ENCODE results near the gene LIMS2.

Gene LIMS2

GRCh38 chr2:127676906-127677305 is 1.6 kb upstream of the LIMS2 start:
- Histone ChIP-seq H3K4me3 (ENCODE audit: low read depth in 1 of 5, low read length in 5 of 5) (no peak overlapping the region), H3K9me3 (ENCODE audit: control insufficient read depth in 5 of 5, low read length in 5 of 5) (no peaks in the 10 kb centered on the region), H3K36me3 (ENCODE audit: control insufficient read depth in 5 of 5, insufficient read depth in 5 of 5, low read length in 5 of 5) (peaks cover 0 to 2% (median 0%) of the 10 kb centered on the region in 5 donors), H3K27me3 (ENCODE audit: control insufficient read depth in 5 of 5, insufficient read depth in 4 of 5, low read length in 5 of 5) (peaks cover 0 to 3% (median 0%) of the 10 kb centered on the region in 5 donors), H3K9ac (ENCODE audit: low read length in 5 of 5) (no peak overlapping the region), H3K27ac (ENCODE audit: low read depth, low read length) (no peak overlapping the region), H3K4me1 (ENCODE audit: control insufficient read depth in 5 of 5, insufficient read depth in 5 of 5, low read length in 5 of 5) (peaks cover 5 to 86% (median 48%) of the 10 kb centered on the region in 5 donors)

GRCh38 chr2:127674241-127675209 is 805 bp downstream of the LIMS2 start:
- Histone ChIP-seq H3K9me3 (ENCODE audit: control insufficient read depth in 5 of 5, low read length in 5 of 5) (no peaks in the 10 kb centered on the region), H3K9ac (ENCODE audit: low read length in 5 of 5) (peak overlapping the region in 4 of 5 donors; percentile 32 to 77 (median 54)), H3K4me3 (ENCODE audit: low read depth in 1 of 5, low read length in 5 of 5) (peak overlapping the region; percentile 42 to 78 (median 76)), H3K27ac (ENCODE audit: low read depth, low read length) (peak overlapping the region; percentile 78), H3K36me3 (ENCODE audit: control insufficient read depth in 5 of 5, insufficient read depth in 5 of 5, low read length in 5 of 5) (peaks cover 0 to 5% (median 0%) of the 10 kb centered on the region in 5 donors), H3K4me1 (ENCODE audit: control insufficient read depth in 5 of 5, insufficient read depth in 5 of 5, low read length in 5 of 5) (peaks cover 5 to 76% (median 42%) of the 10 kb centered on the region in 5 donors), H3K27me3 (ENCODE audit: control insufficient read depth in 5 of 5, insufficient read depth in 4 of 5, low read length in 5 of 5) (peaks cover 0 to 3% (median 0%) of the 10 kb centered on the region in 5 donors)

GRCh38 chr2:127673291-127674069 is 1.9 kb downstream of the LIMS2 start:
- Histone ChIP-seq H3K27ac (ENCODE audit: low read depth, low read length) (peak overlapping the region; percentile 78), H3K9ac (ENCODE audit: low read length in 5 of 5) (peak overlapping the region in 4 of 5 donors; percentile 21 to 77 (median 54)), H3K36me3 (ENCODE audit: control insufficient read depth in 5 of 5, insufficient read depth in 5 of 5, low read length in 5 of 5) (peaks cover 0 to 5% (median 0%) of the 10 kb centered on the region in 5 donors), H3K4me3 (ENCODE audit: low read depth in 1 of 5, low read length in 5 of 5) (peak overlapping the region; percentile 13 to 78 (median 76)), H3K4me1 (ENCODE audit: control insufficient read depth in 5 of 5, insufficient read depth in 5 of 5, low read length in 5 of 5) (peaks cover 5 to 70% (median 42%) of the 10 kb centered on the region in 5 donors), H3K27me3 (ENCODE audit: control insufficient read depth in 5 of 5, insufficient read depth in 4 of 5, low read length in 5 of 5) (peaks cover 0 to 3% (median 0%) of the 10 kb centered on the region in 5 donors), H3K9me3 (ENCODE audit: control insufficient read depth in 5 of 5, low read length in 5 of 5) (no peaks in the 10 kb centered on the region)

GRCh38 chr2:127672341-127673224 is 2.7 kb downstream of the LIMS2 start:
- peak overlapping the region in 3 of 5 donors; percentile 0 to 77 (median 75) for H3K9ac ChIP-seq (ENCODE audit: low read length in 5 of 5)

GRCh38 chr2:127671557-127672302 is 3.6 kb downstream of the LIMS2 start:
- H3K27ac ChIP-seq (ENCODE audit: low read depth, low read length) = peak overlapping the region; percentile 78
- H3K4me1 ChIP-seq (ENCODE audit: control insufficient read depth in 5 of 5, insufficient read depth in 5 of 5, low read length in 5 of 5) = peaks cover 5 to 57% (median 38%) of the 10 kb centered on the region in 5 donors

More at GRCh38 chr2:127672341-127673224, 2.7 kb downstream of the LIMS2 start:
- H3K9me3 ChIP-seq (ENCODE audit: control insufficient read depth in 5 of 5, low read length in 5 of 5) = no peaks in the 10 kb centered on the region
- H3K36me3 ChIP-seq (ENCODE audit: control insufficient read depth in 5 of 5, insufficient read depth in 5 of 5, low read length in 5 of 5) = peaks cover 0 to 5% (median 0%) of the 10 kb centered on the region in 5 donors
- peak overlapping the region; percentile 78 for H3K27ac ChIP-seq (ENCODE audit: low read depth, low read length)
- H3K4me1 ChIP-seq (ENCODE audit: control insufficient read depth in 5 of 5, insufficient read depth in 5 of 5, low read length in 5 of 5) = peaks cover 5 to 62% (median 42%) of the 10 kb centered on the region in 5 donors
- H3K27me3 ChIP-seq (ENCODE audit: control insufficient read depth in 5 of 5, insufficient read depth in 4 of 5, low read length in 5 of 5) = peaks cover 0 to 3% (median 0%) of the 10 kb centered on the region in 5 donors
- H3K4me3 ChIP-seq (ENCODE audit: low read depth in 1 of 5, low read length in 5 of 5) = peak overlapping the region in 4 of 5 donors; percentile 29 to 78 (median 77)

GRCh38 chr2:127670957-127671290 is 4.4 kb downstream of the LIMS2 start:
- no peak overlapping the region for H3K9ac ChIP-seq (ENCODE audit: low read length in 5 of 5)
- no peaks in the 10 kb centered on the region for H3K9me3 ChIP-seq (ENCODE audit: control insufficient read depth in 5 of 5, low read length in 5 of 5)
- peaks cover 5 to 52% (median 35%) of the 10 kb centered on the region in 5 donors for H3K4me1 ChIP-seq (ENCODE audit: control insufficient read depth in 5 of 5, insufficient read depth in 5 of 5, low read length in 5 of 5)
- H3K4me3 ChIP-seq (ENCODE audit: low read depth in 1 of 5, low read length in 5 of 5) = no peak overlapping the region
- no peak overlapping the region for H3K27ac ChIP-seq (ENCODE audit: low read depth, low read length)
- H3K27me3 ChIP-seq (ENCODE audit: control insufficient read depth in 5 of 5, insufficient read depth in 4 of 5, low read length in 5 of 5) = peaks cover 0 to 3% (median 0%) of the 10 kb centered on the region in 5 donors
- peaks cover 0 to 5% (median 0%) of the 10 kb centered on the region in 5 donors for H3K36me3 ChIP-seq (ENCODE audit: control insufficient read depth in 5 of 5, insufficient read depth in 5 of 5, low read length in 5 of 5)

More at GRCh38 chr2:127671557-127672302, 3.6 kb downstream of the LIMS2 start:
- Histone ChIP-seq H3K27me3 (ENCODE audit: control insufficient read depth in 5 of 5, insufficient read depth in 4 of 5, low read length in 5 of 5) (peaks cover 0 to 3% (median 0%) of the 10 kb centered on the region in 5 donors), H3K9ac (ENCODE audit: low read length in 5 of 5) (peak overlapping the region in 1 of 5 donors; percentile 56), H3K4me3 (ENCODE audit: low read depth in 1 of 5, low read length in 5 of 5) (peak overlapping the region in 3 of 5 donors; percentile 11 to 78 (median 76)), H3K36me3 (ENCODE audit: control insufficient read depth in 5 of 5, insufficient read depth in 5 of 5, low read length in 5 of 5) (peaks cover 0 to 5% (median 0%) of the 10 kb centered on the region in 5 donors), H3K9me3 (ENCODE audit: control insufficient read depth in 5 of 5, low read length in 5 of 5) (no peaks in the 10 kb centered on the region)

- Histone ChIP-seq H3K9ac (ENCODE audit: low read length in 5 of 5) (no peak overlapping the region), H3K36me3 (ENCODE audit: control insufficient read depth in 5 of 5, insufficient read depth in 5 of 5, low read length in 5 of 5) (peaks cover 0 to 5% (median 0%) of the 10 kb centered on the region in 5 donors), H3K4me1 (ENCODE audit: control insufficient read depth in 5 of 5, insufficient read depth in 5 of 5, low read length in 5 of 5) (peaks cover 5 to 56% (median 31%) of the 10 kb centered on the region in 5 donors), H3K27ac (ENCODE audit: low read depth, low read length) (no peak overlapping the region), H3K9me3 (ENCODE audit: control insufficient read depth in 5 of 5, low read length in 5 of 5) (no peaks in the 10 kb centered on the region), H3K4me3 (ENCODE audit: low read depth in 1 of 5, low read length in 5 of 5) (no peak overlapping the region), H3K27me3 (ENCODE audit: control insufficient read depth in 5 of 5, insufficient read depth in 4 of 5, low read length in 5 of 5) (peaks cover 0 to 3% (median 0%) of the 10 kb centered on the region in 5 donors)
Observed at GRCh38 chr2:127670055-127670956, 5.0 kb downstream of the LIMS2 start.

GRCh38 chr2:127669056-127669455 is 6.3 kb downstream of the LIMS2 start:
- peaks cover 0 to 9% (median 2%) of the 10 kb centered on the region in 5 donors for H3K27me3 ChIP-seq (ENCODE audit: control insufficient read depth in 5 of 5, insufficient read depth in 4 of 5, low read length in 5 of 5)
- H3K9ac ChIP-seq (ENCODE audit: low read length in 5 of 5) = no peak overlapping the region
- H3K4me1 ChIP-seq (ENCODE audit: control insufficient read depth in 5 of 5, insufficient read depth in 5 of 5, low read length in 5 of 5) = peaks cover 5 to 60% (median 31%) of the 10 kb centered on the region in 5 donors
- peaks cover 0 to 5% (median 0%) of the 10 kb centered on the region in 5 donors for H3K36me3 ChIP-seq (ENCODE audit: control insufficient read depth in 5 of 5, insufficient read depth in 5 of 5, low read length in 5 of 5)
- no peak overlapping the region for H3K4me3 ChIP-seq (ENCODE audit: low read depth in 1 of 5, low read length in 5 of 5)
- H3K9me3 ChIP-seq (ENCODE audit: control insufficient read depth in 5 of 5, low read length in 5 of 5) = no peaks in the 10 kb centered on the region
- no peak overlapping the region for H3K27ac ChIP-seq (ENCODE audit: low read depth, low read length)
